Hematopoietic multipotent progenitor cell treated with erythropoietin and hydrocortisone succinate and interleukin-3 and kit ligand, for 15 days (in vitro differentiated cells): Measurements from ENCODE around the gene ANKS1A.
"Not testable (repeated sequence)": the region's sequence is repeated elsewhere in the genome, so short reads cannot be mapped to it uniquely, and the experiment has no call there.

Experiments
- DNase-seq: peaks from one replicate; pipeline ENCODE4 v3.0.0-alpha.2; 2015; ENCODE audit warnings: low spot score

Gene ANKS1A

DNA sequence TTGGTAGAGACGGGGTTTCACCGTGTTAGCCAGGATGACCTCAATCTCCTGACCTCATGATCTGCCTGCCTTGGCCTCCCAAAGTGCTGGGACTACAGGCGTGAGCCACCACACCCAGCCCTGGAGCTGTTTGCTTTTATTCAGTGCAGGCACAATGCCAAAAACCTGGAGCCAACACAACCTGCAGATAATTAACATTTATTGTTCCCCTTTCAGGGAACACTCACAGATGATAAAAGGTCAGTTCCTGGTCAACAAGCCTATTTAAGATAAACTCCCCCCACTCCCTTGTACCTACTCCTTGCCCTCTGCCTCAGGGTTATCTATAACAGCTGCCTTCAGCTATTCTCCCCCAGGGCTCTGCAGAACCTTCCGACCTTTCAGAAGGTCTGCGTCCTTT lies 218.7 kb downstream of the ANKS1A start:
- not testable (repeated sequence) for DNase-seq

DNA sequence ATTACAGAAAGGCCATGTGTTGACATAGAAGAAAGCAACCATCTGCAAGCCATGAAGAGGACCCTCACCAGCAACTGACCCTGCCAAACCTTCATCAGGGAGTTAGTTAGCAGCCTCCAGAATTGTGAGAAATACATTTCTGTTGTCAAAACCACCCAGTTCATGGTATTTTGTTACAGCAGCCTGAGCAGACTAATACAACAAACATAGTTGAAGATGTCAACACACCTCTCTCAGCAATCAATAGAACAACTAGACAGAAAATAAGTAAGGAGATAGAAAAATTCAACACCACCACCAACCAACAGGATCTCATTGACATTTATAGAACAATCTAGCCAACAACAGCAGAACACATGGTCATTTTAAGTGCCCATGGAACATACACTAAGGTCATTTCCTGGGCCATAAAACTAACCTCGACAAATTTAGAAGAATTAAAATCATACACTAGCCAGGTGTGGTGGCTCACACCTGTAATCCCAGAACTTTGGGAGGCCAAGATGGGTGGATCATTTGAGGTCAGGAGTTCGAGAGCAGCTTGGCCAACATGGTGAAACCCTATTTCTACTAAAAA lies 219.3 kb downstream of the ANKS1A start:
- no peak for DNase-seq

GRCh38 chr6:35120746-35121145 lies 231.7 kb downstream of the ANKS1A start:
- no peak for DNase-seq

DNA sequence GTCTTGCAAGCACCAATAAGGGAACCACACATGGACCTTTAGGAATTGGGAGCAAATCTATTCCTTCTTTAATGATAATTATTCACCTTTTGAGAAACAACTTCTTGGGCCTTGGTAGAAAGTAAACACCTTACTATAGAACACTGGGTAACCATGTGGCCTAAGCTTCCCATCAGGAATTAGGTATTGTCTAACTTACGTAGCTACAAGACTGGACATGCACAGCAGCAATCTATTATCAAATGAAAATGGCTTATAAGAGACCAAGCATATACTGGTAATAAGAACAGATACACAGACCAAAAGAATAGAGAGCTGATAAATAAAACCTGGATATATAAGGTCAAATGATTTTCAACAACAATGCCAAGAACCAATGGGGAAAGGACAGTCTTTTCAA lies 235.3 kb downstream of the ANKS1A start:
- DNase-seq: no peak

- DNase-seq: no peak
Measured at GRCh38 chr6:35128042-35128441, 239.0 kb downstream of the ANKS1A start.

- DNase-seq: no peak
Measured at GRCh38 chr6:35128496-35128895, 239.4 kb downstream of the ANKS1A start.

- DNase-seq: no peak
Measured at GRCh38 chr6:35136185-35136584, 247.1 kb downstream of the ANKS1A start.

GRCh38 chr6:35138191-35138590 lies 249.1 kb downstream of the ANKS1A start:
- DNase-seq: not testable (repeated sequence)

GRCh38 chr6:35139470-35139869 lies 250.4 kb downstream of the ANKS1A start:
- DNase-seq: no peak

GRCh38 chr6:35139924-35140638 lies 251.0 kb downstream of the ANKS1A start:
- peak; percentile 63 for DNase-seq

- DNase-seq: no peak
Measured at GRCh38 chr6:35140639-35141006, 251.6 kb downstream of the ANKS1A start.
